ENCODE data around the gene SRPX2.

SRPX2 gene

DNA sequence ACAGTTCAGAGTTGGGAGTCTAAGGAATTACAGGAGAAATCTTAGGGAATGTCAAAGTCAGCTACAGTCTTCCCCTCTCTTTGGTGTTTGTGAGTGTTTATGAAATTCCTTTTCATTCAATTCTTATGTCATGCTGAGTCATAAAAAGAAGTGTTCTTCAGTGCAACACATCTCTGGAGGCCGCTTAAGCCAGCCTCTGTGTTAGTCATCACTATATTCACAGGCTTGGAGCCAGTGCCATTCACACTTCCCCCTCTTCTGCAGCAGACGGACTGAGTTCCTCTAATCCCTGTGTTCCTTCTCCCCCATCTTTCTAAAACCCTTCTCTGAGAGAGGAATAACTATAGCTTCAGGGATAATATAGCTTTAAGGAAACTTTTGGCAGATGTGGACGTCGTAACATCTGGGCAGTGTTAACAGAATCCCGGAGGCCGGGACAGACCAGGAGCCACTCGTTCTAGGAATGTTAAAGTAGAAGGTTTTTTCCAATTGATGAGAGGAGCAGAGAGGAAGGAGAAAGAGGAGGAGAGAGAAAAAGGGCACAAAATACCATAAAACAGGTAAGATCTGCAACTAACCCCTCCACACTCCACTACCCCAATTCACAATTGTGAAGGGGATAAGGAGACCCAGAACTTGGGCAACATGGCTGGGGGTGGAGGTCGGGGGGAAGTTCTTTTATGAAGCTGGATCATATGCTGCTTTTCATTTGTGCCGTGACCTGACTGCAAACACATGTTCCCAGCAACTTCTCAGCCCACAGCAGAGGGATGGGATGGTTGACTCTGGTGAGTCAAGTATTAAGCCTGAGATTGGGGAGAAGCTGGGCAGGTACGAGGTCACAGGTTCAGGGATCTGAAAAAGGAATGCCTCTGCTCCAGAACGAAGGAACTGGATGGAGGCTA lies at the start of gene SRPX2:
TSS of gene SRPX2 (plus strand) at position 244 of the 905 bp plus-strand sequence. CDS start 2,124 bp downstream, outside the sequence.
- no peak for DNase-seq (ENCODE audit: low read depth in 2 of 3, low spot score in 2 of 3)

DNA sequence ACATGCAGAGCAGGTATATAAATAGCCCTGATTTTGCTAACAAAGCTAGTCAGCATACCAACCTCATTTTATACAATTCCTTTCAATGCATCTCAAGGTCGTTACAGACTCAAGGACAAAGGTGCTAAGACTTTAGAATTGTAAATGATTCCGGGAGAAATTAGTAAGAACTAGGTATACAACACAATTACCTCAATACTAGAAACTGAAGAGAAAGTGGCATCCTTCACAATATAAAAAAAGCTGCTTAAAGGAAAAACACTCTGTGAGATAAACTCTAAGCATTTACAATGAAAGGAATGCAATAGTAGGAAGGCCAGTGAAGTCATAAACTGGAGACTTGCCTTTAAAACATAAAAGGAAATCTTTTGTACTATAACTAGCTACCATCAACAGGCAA lies 47.4 kb upstream of the SRPX2 start:
- no peak for DNase-seq (ENCODE audit: low read depth in 2 of 3, low spot score in 2 of 3)

DNA sequence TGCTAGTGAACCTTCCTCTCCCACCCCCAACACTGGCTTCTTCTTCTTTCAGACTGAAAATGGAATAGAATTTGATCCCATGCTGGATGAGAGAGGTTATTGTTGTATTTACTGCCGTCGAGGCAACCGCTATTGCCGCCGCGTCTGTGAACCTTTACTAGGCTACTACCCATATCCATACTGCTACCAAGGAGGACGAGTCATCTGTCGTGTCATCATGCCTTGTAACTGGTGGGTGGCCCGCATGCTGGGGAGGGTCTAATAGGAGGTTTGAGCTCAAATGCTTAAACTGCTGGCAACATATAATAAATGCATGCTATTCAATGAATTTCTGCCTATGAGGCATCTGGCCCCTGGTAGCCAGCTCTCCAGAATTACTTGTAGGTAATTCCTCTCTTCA lies 44.5 kb upstream of the SRPX2 start:
- no peak for DNase-seq (ENCODE audit: low read depth in 2 of 3, low spot score in 2 of 3)

- DNase-seq (ENCODE audit: low read depth in 2 of 3, low spot score in 2 of 3), result no peak
These were observed 43.7 kb upstream of the SRPX2 start for GRCh38 chrX:100600340-100600739.

GRCh38 chrX:100600758-100601157 lies 43.2 kb upstream of the SRPX2 start:
- DNase-seq (ENCODE audit: low read depth in 2 of 3, low spot score in 2 of 3), result no peak

- no peak for DNase-seq (ENCODE audit: low read depth in 2 of 3, low spot score in 2 of 3)
These were observed 37.2 kb upstream of the SRPX2 start for GRCh38 chrX:100606753-100607152.

GRCh38 chrX:100609591-100609990 lies 34.4 kb upstream of the SRPX2 start:
- no peak for DNase-seq (ENCODE audit: low read depth in 2 of 3, low spot score in 2 of 3)

DNA sequence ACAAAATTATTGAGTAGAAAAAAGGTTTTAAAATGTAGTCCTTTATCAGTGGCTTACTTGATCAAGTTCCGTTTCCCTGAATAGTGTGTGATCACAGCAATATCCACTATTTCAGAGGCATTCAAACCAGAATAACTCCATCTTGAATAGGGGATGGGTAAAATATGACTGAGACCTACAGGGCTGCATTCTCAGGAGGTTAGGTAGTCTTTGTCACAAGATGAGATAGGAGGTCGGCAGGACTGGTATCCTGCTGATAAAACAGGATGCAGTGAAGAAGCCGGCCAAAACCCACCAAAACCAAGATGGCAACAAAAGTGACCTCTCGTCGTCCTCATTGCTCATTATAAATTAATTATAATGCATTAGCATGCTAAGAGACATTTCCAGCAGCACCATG lies 32.0 kb upstream of the SRPX2 start:
- no peak for DNase-seq (ENCODE audit: low read depth in 2 of 3, low spot score in 2 of 3)

- no peak for DNase-seq (ENCODE audit: low read depth in 2 of 3, low spot score in 2 of 3)
These were observed 29.0 kb upstream of the SRPX2 start for GRCh38 chrX:100615005-100615404.

GRCh38 chrX:100623001-100623400 lies 21.0 kb upstream of the SRPX2 start:
- DNase-seq (ENCODE audit: low read depth in 2 of 3, low spot score in 2 of 3), result no peak

DNA sequence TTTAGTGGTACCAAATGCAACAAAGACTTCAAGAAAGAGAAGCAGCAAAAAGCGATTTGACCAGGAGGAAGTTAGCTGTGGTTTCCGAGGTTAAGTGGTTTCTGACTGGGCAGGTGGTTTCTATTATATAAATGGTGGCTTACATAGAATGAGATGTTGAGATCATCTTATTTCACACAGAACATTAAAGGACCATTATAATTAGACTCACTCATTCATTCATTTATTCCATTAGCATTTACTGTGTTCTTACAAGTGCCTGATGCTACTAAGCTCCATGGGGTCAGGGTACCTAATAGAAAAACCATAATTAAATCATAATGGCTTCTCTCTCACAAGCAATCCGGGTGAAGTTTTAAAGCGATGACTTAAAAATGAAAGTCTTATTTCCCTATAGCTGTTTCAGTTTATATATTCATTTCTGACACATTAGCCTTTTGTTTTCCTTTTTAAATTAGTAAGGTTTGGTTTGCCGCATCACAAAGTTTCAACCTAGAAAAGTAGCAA lies 18.0 kb upstream of the SRPX2 start:
- no peak for DNase-seq (ENCODE audit: low read depth in 2 of 3, low spot score in 2 of 3)

DNA sequence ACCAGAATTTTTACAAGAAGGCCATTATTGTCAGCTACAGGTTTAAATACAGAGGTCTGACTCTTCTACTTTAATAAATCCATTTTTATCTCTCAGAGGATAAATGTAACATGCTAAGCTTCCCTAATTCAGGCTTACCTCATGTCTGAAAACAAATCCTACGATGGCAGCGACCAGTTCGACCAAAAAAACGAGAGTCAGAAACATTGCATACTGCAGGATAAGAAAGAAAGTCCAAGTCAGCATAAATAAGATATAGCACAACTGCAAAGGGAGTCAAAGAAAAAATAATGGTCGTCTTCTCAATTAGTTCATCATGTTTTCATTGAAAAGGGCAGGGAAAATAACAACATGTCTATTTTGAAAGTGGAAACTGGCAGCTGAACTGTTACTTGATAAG lies 9.0 kb upstream of the SRPX2 start:
- DNase-seq (ENCODE audit: low read depth in 2 of 3, low spot score in 2 of 3), result no peak

DNA sequence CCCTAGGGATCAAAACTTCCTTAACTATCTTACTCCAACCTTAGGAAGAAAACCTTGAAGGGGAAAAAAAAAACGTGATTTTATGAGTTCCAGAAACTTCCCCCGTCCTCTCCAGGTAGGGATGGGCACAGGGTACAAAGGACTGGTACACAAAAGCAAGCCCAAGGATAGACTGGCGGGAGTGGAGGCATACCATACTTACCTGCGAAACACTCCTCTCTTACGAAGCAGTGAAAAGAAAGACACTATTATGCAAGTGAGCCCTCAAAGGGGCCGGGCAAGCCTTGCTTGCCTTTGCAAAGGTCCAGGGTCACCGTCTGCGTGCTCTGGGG lies 8.0 kb upstream of the SRPX2 start:
- DNase-seq (ENCODE audit: low read depth in 2 of 3, low spot score in 2 of 3), result no peak

GRCh38 chrX:100636321-100636991 lies 7.5 kb upstream of the SRPX2 start, which contains the start of gene TSPAN6:
Gene TSPAN6 (minus strand): TSS chrX:100636806. CDS start chrX:100636694, 112 bp downstream.
- peak; percentile 9 to 33 (median 30) for DNase-seq (ENCODE audit: low read depth in 2 of 3, low spot score in 2 of 3)

GRCh38 chrX:100642290-100642689 lies 1.7 kb upstream of the SRPX2 start:
- no peak for DNase-seq (ENCODE audit: low read depth in 2 of 3, low spot score in 2 of 3)

GRCh38 chrX:100643212-100643611 lies 787 bp upstream of the SRPX2 start:
- no peak for DNase-seq (ENCODE audit: low read depth in 2 of 3, low spot score in 2 of 3)

DNA sequence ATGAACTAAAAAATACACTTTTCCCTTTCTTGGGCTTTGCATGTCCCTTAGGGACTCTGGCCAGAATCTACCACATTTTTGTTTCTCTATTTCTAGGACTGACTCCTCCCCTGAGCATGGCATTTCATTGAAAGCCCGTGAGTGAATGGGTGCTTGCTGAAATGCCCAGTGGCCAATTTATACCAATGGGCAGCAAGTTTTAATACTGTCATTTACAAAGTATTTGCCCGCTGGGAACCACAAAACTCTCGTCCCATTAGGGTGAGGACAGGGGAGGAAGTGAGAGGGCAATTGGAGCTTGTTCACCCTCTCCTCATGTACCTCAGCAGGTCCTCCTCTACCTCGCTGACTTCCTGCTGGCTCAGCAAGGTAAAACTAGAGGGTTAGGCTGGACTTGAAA lies 1.1 kb downstream of the SRPX2 start:
- no peak for DNase-seq (ENCODE audit: low read depth in 2 of 3, low spot score in 2 of 3)

DNA sequence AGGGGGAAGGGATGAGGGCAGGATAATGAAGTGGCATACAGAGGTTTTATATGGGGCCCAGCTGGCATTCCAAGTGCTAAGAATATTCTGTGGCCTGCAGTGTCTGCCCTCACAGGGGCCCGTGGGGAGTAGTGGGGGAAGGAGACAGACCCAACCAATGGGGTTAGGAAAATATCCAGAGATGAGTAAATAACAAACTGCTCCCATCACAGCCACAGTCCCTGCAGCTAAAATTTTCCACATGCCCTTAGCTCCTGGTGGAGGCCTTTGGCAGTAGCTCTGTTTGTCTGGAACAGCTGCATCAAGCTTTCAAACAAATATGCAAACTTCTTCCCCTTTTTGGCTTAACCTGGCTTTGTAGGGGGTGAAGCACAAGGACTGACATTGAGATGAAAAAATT lies 3.1 kb downstream of the SRPX2 start:
- DNase-seq (ENCODE audit: low read depth in 2 of 3, low spot score in 2 of 3), result no peak

DNA sequence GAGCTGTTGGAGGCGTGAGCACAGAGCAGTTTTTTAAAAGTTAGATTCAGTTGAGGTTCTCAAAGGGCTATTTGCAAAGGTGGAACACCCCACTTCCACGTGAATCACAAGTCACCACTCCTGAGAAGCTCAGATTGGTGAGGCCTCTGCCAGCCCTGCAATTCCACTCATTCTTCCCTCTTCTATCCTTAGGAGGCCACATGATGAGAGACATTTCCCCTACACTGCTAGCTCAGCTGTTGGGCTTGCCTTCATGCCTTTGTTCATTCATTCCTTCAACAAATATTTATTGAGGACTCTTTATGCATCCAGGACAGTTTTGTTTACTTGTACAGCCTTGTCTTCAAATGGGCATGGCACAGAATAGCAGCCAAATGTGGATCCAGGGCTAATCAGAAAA lies 3.7 kb downstream of the SRPX2 start:
- DNase-seq (ENCODE audit: low read depth in 2 of 3, low spot score in 2 of 3), result no peak

GRCh38 chrX:100648458-100649417 lies 4.7 kb downstream of the SRPX2 start:
- DNase-seq (ENCODE audit: low read depth in 2 of 3, low spot score in 2 of 3), result no peak
